Stimulated activated CD4-positive, alpha-beta T cell treated with anti-CD3 and anti-CD28 coated beads, Interleukin-4, amount 100 ng/mL, for 24 hours (primary cell): Measurements from ENCODE around the gene ACOXL.

Experiments used
- DNase-seq: peaks from one replicate; pipeline ENCODE4 v3.0.0-alpha.2; 2020

Gene ACOXL

GRCh38 chr2:110861616-110862260 lies 129.4 kb downstream of the ACOXL start:
- no peak for DNase-seq

GRCh38 chr2:110863726-110864125 lies 131.4 kb downstream of the ACOXL start:
- no peak for DNase-seq

GRCh38 chr2:110864176-110864575 lies 131.8 kb downstream of the ACOXL start:
- DNase-seq, result no peak

GRCh38 chr2:110864731-110865130 lies 132.4 kb downstream of the ACOXL start:
- DNase-seq, result no peak

- DNase-seq, result peak; percentile 51
Measured at GRCh38 chr2:110865188-110865587, 132.8 kb downstream of the ACOXL start.

GRCh38 chr2:110866045-110866444 lies 133.7 kb downstream of the ACOXL start:
- no peak for DNase-seq

GRCh38 chr2:110866466-110866865 lies 134.1 kb downstream of the ACOXL start:
- peak; percentile 75 for DNase-seq

GRCh38 chr2:110867078-110867477 lies 134.7 kb downstream of the ACOXL start:
- DNase-seq, result no peak

GRCh38 chr2:110868971-110869370 lies 136.6 kb downstream of the ACOXL start:
- no peak for DNase-seq

- no peak for DNase-seq
Measured at GRCh38 chr2:110869472-110870446, 137.4 kb downstream of the ACOXL start.

GRCh38 chr2:110870545-110870944 lies 138.2 kb downstream of the ACOXL start:
- no peak for DNase-seq

GRCh38 chr2:110871637-110872036 lies 139.3 kb downstream of the ACOXL start:
- no peak for DNase-seq

- no peak for DNase-seq
Measured at GRCh38 chr2:110872521-110872920, 140.1 kb downstream of the ACOXL start.

GRCh38 chr2:110873056-110873502 lies 140.7 kb downstream of the ACOXL start:
- no peak for DNase-seq

- no peak for DNase-seq
Measured at GRCh38 chr2:110873597-110874452, 141.5 kb downstream of the ACOXL start.

- DNase-seq, result no peak
Measured at GRCh38 chr2:110874453-110875383, 142.3 kb downstream of the ACOXL start.

GRCh38 chr2:110875384-110875725 lies 143.0 kb downstream of the ACOXL start:
- DNase-seq, result no peak

GRCh38 chr2:110876167-110876999 lies 144.0 kb downstream of the ACOXL start:
- no peak for DNase-seq

- DNase-seq, result no peak
Measured at GRCh38 chr2:110877031-110877827, 144.9 kb downstream of the ACOXL start.

GRCh38 chr2:110878150-110878549 lies 145.8 kb downstream of the ACOXL start:
- DNase-seq, result no peak
